Measurements from ENCODE around the gene BLZF1. TPM values are rescaled to one million over a fixed set of nuclear protein-coding genes. Genes with fewer than 3 reads are reported as not detected.

Gene BLZF1
- total and polyA plus RNA-seq, 2 donors, result 16.7 to 55.5 TPM

Other genes with a start within 250 kb of the BLZF1 start
- gene NME7, start 398 bp upstream of the BLZF1 start, total RNA-seq, result 22.8 TPM
- 24.4 TPM for gene NME7, start 398 bp upstream of the BLZF1 start, polyA plus RNA-seq
- gene CCDC181, start 59.3 kb downstream of the BLZF1 start, total RNA-seq, result 2.0 TPM
- gene CCDC181, start 59.3 kb downstream of the BLZF1 start, polyA plus RNA-seq, result 0.24 TPM
- 24.2 TPM for gene SLC19A2, start 117.7 kb downstream of the BLZF1 start, total RNA-seq
- 23.6 TPM for gene SLC19A2, start 117.7 kb downstream of the BLZF1 start, polyA plus RNA-seq
- gene F5, start 218.3 kb downstream of the BLZF1 start, total RNA-seq, result 4.5 TPM
- gene F5, start 218.3 kb downstream of the BLZF1 start, polyA plus RNA-seq, result 1.1 TPM